HG03460 (cell line): Measurements from ENCODE around the gene TMEM108.

Experiments used
- ATAC-seq: cut with Tn5 transposase; IDR thresholded peaks from one replicate; pipeline ENCODE4 v1.9.1; 2021; ENCODE audit not compliant: unreplicated experiment

TMEM108 gene

DNA sequence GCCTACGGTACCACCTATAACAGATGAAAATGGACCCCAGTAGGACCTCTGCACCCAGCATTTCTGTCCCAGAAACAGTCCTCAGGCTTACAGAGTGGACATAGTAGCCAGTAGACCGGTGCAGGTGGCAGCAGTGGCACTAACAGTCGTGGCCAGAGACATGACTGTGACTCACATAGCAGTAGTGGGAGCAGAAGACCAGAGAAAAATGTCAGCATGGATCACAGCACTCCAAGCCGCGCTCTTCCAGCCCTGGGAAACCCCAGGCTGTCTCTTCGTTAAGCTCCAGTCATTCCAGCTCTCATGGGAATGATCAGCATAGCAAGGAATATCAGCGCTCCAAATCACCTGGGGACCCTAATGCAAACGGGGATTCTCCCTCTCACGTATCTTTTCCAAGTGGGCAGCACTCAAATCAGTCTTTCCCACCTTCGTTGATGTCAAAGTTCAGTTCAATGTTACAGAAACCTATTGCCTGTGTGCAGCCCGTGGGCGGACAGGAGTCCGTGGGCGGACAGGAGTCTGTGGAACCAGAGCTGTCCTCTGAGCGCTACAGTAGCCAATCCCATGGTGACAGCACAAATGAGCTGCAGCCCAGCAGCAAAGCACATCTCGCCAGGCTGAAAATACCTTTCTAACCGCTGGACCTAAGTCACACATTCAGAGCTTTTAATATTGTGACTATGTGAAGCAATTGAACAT is 372.2 kb downstream of the TMEM108 start:
- ATAC-seq, result no peak

DNA sequence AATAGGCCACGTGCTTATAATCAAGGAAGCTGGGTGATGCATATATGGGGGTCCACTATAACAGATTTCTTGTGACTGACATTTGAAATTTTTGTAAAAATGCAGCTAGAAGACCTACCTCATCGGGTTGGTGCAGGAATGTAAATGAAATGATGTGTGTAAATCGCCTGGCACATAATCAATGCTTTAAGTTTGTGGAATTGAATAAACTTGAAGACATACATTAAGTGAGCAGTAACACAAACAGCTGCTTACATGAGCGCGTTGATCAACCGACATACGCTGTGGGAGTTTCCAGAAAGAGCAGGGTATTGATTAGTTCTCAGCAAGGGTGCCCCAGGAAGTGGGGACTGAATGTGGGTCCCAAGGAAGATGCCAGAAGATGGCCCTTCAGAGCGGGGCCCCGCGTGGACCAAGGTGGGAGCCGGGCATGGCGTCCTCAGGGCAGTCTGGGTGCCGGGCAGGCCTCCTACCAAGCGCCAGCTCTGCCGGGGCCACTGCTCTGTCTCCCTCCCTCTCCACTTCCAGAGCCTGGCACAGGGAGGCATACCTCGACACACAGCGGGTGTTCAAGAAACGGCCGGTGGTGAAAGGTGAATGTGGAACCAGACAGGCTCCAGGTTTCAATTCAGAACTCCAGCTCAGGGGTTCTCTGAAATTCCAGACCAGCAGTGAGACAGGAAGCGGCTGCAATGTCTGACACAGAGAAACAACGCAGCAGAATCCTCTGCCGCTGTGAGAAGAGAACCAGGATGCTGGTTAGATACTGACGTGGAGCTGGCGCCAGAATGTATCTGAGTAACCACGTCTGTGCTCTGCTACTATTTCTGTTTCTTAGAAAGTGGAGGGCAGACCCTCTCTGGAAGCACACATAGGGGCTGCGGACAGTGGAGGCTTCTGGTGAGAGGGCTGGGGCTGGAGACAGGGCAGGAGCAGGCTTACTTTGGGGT is 374.3 kb downstream of the TMEM108 start:
- no peak for ATAC-seq

DNA sequence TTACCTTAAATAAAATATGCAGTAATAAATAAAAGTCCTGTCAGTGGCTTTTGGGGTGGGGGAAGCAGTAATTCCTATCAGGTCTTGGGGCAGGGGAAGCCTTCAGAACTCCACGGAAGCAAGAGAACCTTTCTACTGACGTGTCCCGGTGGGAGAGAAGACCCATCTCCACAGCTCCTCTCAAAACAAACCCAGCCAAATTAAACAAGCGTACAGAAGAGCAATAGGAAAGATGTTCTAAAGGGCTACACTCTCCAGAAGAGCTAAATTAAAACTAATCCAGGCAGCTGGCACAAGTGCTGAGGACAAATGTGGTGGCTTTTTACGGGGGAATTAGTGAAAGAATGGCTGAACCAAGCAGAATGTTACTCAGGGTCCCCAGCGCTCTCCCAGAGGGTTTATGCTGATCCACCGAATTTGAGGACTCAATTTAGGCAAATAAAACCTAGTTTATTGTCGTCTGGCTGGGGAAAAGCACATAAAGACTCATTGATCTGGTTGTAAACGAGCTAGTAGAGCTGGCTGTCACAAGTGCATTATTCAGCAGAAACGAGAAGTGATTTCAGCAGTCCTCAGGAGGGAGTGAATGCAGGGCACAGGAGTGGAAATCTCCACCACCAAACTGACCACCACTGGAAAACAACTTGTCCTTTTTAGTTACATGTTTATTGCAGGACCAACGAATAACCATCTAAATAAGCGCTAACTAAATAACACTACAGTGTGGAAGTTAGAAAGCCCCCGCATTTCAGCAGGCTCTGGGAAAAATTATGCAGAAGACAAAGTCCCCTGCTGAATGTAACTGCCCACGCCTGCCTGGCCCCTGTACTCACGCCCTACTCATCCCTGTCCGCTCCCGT is 375.2 kb downstream of the TMEM108 start:
- no peak for ATAC-seq

DNA sequence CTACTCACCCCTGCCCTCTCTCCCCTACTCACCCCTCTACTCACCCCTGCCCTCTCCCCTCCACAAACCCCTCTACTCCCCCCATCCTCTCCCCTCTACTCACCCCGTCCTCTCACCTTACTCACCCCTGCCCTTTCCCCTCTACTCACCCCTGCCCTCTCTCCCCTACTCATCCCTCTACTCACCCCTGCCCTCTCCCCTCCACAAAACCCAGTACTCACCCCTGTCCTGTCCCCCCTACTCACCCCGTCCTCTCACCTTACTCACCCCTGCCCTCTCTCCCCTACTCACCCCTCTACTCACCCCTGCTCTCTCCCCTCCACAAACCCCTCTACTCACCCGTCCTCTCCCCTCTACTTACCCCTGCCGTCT is 375.8 kb downstream of the TMEM108 start:
- no peak for ATAC-seq

DNA sequence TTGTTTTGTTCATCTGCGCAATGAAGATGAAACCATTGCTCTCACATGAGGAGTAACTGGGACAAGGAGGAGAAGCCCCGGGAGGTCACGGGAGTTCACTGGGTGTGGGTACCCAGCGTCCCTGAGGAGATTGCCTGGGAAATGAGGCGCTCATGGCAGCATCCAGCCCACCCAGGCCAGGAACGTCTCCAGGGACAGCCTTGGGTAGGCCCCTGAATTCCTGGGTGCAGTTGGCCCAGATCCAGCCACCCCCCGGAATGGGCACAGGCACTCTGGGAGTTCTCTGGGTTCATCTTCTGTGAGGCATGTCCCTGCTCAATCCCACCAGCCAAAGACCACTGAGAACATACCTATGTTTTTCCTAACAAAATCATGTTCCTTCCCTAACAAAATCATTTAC is 380.2 kb downstream of the TMEM108 start:
- no peak for ATAC-seq

DNA sequence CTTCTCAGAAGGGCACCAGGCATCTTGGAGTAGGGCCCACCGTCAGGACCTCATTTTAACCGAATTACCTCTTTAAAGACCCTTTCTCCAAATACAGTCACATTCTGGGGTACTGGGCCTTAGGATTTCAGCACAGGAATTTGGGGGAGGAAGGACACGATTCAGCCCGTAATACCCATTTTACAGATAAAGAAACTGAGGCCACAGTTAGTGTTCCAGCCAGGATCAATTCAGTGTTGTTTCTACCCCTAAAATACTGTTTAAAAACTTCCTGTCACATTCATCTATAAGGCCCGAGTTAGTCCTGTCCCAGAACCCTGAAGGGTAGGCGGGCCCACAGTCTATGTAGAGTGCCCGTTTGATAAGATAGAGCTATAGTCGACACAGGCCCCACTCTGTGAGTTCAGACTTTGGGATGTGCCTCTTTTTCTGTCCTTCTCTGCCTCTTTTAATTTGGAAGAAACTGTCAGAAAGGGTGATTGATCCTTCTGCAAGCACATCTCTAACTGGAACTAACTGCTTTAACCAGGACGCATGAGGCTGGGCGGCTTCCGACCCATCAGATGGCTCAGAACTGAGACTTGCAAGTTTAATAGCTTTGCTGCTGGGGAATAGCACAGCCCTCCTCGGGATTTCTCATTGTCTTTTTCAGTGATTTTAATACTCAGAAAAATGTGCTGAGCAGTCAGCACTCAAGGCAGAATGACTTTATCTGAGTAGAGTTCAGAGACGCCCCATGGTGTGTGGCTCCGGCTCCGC is 381.1 kb downstream of the TMEM108 start:
- ATAC-seq, result no peak

DNA sequence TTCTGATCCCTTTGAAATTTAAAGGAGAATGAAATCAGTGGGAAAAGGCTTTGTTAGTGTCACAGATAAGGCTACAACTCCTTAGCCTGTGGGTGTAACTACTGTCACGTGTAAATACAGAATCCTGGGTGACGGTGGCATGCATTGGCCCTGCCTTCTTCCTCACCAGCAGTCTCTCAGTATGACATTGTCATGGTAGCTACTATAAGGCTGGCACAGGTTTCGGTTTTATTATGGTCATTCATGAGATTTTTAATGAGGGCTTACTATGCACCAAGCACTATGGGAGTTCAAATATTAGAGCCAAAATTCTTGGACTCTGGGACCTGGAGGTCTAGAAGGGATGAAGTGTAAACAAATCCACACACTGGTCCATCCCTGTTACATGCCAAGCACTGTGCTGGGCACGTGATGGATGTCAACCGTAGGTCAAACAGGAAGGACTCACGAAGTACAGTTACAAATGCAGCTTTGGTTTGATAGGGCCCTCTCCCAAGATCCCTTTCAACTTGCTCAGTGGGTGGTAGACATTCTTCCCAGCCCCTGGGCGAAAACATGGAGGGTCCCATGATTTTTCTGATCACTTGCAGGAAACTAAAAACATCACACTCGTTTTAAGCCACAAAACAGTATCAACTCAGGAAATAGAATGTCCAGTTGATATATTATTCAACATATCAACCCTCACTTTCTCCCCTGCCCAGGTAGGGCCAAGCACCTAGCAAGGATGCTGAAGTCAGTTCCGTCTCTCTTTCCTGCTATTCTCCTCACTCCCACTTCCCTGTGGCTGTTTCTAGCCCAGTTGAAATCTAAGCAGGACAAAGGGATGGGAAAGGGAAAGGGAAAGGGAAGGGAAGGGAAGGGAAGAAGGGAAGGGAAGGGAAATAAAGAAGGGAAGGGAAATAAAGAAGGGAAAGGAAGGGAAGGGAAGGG is 387.0 kb downstream of the TMEM108 start:
- no peak for ATAC-seq

DNA sequence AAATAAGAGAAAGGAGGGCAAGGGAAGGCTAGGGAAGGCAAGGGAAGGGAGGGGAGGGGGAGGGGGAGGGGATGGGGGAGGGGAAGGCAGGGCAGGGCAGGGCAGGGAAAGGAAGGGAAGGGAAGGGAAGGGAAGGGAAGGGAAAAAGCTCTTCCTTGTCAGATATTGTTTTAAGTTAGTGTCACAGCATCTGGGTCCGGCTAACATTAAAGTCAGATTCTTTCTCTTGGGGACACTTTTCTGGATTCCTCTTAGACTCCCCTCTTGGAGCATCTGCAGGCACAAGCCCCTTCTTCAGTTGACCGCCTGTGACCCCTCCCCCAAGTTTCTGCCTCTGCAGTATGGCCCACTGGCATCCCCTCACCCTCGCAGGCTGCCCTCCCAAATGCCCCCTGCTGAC is 387.7 kb downstream of the TMEM108 start:
- no peak for ATAC-seq

DNA sequence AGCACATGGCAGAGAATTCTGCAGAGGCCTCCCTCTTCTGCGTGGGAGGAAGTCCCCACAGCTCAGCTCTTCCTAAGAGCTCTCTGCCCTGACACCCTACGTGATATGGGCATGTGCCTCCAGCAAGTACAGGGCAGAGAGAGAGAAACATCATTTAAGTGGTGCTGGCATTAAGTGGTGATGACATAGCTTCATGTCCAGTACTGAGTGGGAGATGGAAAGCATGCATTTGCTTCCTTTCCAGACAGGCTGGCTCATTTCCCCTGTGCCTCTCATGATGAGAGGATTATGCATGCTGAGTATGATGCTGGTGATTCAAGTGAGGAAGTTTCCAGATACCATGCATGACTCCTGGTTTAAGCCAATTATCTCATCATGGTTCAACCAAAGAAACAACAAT is 388.5 kb downstream of the TMEM108 start:
- ATAC-seq, result no peak

DNA sequence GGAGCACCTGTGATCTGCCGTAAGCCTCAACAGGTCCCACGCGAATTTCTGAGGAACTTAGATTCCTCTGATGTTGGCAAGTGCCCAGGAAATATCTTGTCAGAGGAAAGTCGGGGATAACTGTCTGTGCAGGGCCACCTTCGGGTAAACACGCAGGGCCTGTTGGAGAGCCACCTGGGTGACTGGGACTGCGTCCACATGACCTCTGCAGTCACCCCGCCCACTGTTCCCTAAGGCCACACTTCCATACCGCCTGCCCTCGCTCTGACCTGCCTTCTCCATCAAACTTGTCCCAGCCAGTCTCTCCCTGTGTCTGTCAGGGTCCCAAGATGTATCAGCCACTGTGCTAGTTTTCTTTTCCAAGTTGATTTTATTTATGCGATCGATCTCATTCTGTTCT is 390.4 kb downstream of the TMEM108 start:
- ATAC-seq, result no peak

DNA sequence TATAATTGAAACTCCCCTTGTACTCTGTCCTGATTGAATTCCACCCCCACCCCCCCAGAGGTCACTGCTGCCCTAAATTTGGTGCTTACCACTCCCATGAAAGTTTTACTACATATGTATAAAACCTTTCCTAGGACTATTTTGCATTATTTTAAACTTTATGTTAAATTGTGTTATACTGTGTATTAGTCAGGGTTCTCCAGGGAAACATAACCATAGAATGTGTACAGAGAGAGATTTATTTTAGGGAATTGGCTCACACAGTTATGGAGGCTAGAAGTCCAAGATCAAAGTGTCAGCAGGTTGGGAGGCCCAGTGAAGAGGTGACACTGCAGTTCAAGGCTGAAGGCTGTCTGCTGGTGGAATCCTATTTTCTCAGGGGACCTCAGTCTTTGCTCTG is 390.9 kb downstream of the TMEM108 start:
- ATAC-seq, result no peak

DNA sequence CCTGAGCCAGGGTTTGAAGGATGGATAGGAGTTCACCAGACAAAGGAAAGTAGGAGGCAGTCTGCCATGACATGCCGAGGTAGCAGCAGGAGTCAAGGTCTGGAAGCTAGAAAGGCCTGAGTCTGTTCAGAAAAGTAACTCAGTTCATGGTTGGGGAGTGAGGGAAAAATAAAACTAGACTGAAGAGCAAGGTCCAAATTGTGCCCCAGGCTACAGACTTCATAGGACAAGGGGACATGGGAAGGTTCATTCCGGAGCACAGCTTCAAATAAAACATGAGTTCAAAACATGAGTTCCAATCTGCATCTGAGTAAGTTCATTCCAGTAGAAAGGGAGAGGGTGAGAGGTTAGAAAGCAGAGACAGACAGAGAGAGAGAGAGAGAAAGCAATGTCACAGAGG is 401.4 kb downstream of the TMEM108 start:
- no peak for ATAC-seq

DNA sequence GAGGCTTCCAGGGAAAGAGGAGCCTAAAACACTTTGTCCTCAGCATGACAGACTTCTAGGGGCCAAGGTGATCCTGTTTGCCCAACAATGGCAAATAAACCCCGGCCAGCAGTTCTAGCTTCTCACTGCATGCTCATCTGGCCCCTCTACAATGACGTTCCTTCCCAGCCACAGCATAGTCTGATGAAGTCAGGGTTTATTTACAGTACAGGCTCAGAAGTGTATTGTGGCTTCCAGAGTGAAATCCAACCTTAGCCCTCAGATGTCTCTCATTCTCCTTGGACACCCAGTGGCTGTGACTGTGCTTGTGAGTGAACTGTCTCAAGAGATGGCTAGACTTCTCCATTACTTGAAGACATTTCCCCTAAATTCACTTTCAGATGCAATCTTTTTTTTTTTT is 402.5 kb downstream of the TMEM108 start:
- no peak for ATAC-seq

DNA sequence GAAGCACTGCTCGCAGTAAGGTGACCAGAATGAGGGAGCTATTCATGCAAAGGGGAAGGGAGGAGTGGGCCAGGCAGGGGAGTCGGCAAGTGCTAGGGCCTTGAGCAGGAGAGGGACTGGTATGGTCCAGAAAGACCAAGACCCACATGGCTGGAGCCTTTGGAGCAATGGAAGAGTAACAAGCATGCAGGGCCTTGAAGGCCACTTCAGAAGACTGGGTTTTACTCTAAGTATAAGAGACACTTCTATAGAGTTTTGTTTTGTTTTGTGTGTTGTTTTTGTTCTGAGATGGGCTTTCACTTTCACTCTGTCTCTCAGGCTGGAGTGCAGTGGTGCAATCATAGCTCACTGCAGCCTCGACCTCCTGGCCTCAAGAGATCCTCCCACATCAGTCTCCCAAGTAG is 403.7 kb downstream of the TMEM108 start:
- ATAC-seq, result peak; percentile 64

DNA sequence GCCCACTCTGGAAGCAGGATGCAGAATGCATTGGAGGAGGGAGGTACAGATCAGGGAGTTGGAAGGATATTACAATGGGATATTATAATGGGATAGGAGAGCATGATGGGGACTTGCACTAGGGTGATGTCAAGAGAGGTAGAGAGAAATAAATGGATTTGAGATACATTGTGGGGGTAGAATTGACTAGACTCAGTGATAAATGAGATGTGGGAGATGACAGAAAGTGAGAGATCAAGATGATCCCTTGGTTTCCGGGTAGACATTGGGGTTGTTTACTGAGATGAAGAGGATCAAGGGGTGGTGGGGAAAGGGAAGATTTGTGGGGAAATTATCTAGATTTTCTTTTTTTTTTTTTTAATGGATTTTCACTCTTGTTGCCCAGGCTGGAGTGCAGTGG is 404.3 kb downstream of the TMEM108 start:
- ATAC-seq, result no peak

DNA sequence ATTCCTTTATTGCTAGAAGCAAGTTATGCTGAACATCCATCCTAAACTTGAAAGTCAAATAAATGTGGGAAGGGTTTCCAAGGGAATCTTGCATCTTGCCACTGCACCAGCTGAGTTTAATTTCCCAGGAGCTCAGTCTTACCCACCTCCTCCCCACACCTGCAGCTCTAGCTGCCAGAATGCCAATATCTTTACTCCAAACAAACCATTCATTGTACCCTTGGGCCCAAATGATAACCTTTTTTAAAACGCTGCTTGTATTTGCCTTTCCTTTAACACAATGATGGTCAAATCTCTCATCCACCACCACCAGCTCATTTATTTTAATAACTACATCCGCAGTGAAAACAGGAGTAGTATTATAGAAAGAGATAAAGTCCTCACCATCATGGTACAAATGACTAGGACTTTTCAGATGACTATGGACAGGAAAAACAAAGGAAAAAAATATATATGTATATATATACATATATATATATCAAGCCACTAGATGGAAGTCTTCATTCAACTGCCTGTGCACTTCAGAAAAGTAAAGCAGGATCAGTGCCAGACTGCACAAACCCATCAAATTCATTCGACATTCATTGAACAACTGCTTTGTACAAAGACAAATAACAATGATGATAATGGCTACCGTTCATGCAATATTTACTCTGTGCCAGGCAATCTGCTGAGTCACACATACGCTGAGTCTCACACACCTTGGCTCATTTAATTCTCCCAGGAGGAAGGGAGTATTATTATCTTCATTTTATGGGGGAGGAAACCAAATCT is 405.6 kb downstream of the TMEM108 start:
- no peak for ATAC-seq

DNA sequence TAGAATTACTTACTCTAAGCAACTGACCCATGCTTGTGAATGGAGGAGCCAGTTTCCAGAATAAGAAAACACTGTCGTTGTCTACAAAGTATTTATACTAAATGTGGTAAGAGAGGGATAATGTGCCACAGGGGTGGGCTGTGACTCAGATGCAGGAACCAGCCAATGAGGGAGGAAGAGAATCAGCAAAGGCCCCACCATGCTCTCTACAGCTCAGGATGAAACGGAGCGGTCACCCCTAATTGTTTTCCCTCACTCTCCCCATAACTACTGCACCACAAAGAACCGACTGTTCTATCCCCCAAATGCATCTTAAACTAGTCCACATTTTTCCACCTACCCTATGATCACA is 406.2 kb downstream of the TMEM108 start:
- no peak for ATAC-seq

DNA sequence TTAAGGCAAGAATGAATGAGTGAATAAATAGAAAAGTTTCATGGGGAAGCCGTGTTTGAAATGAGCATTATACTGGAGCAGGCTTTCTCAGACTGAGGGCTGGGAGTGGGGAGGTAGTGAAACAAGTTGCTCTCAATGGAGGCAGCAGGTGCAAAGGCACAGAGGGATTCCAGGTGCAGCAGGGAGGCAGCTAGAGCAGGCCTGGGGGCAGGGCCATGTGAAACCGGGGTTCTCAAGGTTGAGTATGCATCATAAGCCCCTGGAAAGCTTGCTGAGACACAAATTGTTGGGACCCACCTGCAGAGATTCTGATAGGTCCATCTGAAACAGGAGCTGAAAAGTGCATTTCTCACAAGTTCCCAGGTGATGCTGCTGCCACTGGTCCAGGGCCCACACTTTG is 406.9 kb downstream of the TMEM108 start:
- no peak for ATAC-seq
